Stimulated activated CD4-positive, alpha-beta T cell treated with anti-CD3 and anti-CD28 coated beads, Interleukin-15, amount 100 ng/mL, for 1 hour (primary cell): ENCODE results near the gene TBC1D25.

Source experiments
- DNase-seq, 2 donors: peaks; one replicate each; pipeline ENCODE4 v3.0.0-alpha.2; 2020; ENCODE audit warnings: low read depth in 1 of 2, low spot score in 1 of 2

TBC1D25 gene

DNA sequence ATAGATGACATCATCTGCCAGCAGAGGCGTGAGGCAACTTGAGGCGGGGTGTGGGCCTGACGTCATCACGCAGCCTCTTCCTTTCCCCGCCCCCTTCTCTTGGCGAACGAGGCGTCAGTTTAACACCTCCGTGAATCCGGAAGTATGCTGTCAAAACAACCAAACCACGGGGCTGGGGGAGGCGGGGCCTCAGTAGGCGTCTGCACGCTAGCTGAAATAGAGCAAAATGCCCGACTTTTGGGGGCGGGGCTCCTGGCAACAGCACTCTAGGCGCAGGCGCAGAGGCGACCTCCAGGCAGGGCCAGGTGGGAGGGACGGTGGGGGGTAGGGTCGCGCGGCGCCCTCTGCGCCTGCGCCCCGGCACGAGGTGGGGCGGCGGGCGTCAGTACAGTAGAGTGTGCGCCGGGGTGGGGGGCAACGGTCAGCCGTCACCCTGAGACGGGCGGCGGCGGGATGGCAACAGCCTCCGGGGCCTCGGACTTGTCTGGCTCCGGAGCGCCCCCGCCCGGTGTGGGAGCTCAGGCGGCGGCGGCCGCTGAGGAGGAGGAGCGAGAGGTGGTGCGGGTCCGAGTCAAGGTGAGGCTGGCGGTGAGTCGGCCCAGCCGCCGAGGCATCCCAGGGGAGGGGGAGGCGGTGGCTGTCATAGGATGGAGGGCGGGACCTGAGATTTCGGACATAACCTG lies at the start of gene TBC1D25:
TBC1D25 (plus strand) TSS at position 370 of the 683 bp plus-strand sequence; CDS start at position 454, 84 bp downstream.
- peak; percentile 90 to 91 for DNase-seq

- no peak for DNase-seq
Measured at GRCh38 chrX:48489892-48490291, 49.6 kb upstream of the TBC1D25 start.

DNA sequence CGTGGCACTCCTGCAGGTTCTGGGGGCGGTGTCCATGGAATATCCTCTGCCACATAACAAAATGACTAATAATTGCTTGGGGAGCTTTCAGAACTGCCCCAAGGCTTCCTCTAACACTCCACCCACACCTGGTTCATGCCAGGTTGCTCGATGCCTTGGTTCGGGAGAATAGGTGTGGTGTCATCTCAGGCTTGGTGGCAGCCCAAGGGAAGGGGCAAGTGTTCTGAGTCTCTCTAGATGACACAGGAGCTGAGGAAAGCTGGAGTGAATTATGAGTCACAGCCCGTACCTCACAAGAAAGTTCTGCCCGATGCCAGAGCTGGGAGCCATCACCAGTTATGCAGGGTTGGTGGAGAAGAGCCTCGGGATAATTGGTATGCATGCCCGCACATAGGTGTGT lies 48.9 kb upstream of the TBC1D25 start:
- no peak for DNase-seq

DNA sequence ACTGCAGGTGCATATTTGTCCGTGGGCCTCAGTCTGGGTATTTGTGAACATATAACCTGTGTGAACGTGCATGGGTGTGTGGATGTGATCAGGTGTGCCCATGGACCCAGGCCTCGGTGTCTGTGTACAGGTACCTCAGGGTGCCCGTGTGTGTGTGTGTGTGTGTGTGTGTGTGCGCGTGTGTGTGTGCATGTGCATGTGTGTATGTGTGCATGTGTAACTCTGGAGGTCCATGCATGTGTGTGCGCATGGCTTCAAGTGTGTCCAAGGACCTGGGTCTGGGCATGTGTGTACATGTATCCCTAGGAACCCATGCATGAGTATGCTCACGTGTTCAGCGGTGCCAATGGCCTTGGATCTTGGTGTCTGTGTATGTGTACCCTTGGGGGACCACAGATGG lies 47.7 kb upstream of the TBC1D25 start:
- no peak for DNase-seq

DNA sequence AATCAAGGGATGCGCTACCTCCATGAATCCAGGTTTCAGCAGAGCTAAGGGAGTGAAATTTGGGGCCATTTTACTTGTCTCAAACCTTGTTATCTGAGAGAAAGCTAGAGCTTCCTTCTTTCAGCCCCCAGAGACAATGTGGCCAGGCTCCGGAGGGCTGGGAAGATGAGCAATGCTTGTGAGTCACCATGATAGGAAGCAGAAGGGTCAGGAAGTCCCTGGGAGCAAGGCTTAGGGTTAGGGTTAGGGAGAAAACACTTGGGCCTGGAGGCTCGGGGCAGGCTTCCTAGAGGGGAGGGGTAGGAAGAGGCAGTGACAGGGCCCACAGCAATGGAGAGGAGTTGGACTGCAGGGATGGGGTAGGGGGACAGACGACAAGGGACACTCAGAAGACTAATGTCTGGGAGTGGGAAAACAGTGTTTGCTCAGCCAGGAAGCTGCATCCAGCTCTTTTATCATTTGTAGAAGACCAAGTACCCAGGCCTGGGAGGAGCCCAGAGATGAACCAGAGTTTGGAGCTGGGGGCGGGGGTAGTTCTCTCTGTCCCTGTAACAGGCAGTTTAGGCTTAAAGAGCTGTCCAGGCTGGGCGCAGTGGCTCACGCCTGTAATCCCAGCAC lies 47.1 kb upstream of the TBC1D25 start:
- DNase-seq: no peak

DNA sequence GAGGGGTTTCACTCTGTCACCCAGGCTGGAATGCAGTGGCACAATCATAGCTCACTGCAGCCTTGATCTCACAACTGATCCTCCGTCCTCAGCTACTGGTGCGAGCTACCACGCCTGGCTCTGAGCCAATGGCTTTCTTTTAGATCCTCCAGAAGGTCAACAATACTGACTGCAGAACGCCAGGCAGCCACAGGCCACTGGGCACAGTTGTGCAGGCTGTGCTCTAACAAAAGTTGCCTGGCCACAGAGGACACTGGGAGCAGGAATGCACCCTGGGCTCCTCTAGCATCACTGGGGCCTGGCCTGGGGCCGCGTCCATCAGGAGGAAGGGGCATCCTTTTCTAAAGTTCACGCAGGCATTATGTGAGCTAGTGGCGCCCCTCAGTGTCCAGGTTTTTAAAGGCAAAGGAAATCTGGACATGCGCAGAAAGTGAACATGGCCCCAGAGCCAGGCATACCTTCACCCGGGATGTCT lies 45.6 kb upstream of the TBC1D25 start:
- DNase-seq: no peak

- no peak for DNase-seq
Measured at GRCh38 chrX:48496660-48497059, 42.9 kb upstream of the TBC1D25 start.

GRCh38 chrX:48497871-48498270 lies 41.6 kb upstream of the TBC1D25 start:
- DNase-seq: no peak

GRCh38 chrX:48498374-48498809 lies 41.1 kb upstream of the TBC1D25 start:
- no peak for DNase-seq

DNA sequence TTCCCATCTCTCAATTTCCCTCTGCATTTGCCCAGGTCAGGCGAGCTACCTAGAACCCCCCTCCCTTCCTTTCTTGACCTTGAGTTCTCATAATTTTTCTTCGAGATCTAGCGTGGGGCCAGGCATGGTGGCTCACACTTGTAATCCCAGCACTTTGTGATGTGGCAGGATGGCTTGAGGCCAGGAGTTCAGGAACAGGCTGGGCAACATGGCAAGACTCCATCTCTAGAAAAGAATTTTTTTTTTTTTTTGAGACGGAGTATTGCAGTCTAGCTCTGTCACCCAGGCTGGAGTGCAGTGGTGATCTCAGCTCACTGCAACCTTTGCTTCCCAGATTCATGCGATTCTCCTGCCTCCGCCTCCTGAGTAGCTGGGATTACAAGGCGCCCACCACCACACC lies 35.3 kb upstream of the TBC1D25 start:
- no peak for DNase-seq

DNA sequence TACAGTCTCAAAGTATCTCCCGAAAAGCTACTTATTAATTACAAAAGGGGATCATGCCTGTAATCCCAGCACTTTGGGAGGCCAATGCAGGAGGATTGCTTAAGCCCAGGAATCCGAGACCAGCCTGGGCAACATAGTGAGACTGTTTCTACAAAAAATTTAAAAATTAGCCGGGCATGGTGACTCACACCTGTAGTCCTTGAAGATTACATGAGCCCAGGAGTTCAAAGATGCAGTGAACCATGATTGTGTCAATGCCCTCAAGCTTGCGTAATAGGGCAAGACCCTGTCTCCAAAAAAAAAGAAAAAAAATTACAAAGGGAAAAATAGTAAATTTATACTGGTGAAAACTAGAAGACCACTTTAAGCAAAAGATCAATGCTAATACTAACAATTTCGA lies 34.0 kb upstream of the TBC1D25 start:
- DNase-seq: no peak

DNA sequence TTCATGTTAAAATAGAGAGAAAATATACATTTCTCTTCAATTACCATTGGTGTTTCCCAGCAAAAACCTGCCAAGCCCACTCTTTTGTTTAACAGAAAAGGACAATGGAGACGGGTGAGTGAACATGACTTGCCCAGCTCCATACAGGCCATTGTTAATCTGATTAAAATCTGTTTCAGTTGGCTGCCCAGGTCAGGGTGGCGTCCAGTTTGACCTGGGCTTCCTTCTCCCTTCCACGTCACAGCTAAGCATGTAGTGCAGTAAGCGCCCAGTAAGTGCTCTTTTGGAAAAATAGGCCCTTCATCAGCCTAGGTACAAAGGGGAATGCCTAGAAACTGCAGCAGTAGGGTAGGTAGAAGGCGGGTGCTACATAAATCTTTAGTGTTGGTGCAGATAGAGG lies 32.3 kb upstream of the TBC1D25 start:
- DNase-seq: no peak

DNA sequence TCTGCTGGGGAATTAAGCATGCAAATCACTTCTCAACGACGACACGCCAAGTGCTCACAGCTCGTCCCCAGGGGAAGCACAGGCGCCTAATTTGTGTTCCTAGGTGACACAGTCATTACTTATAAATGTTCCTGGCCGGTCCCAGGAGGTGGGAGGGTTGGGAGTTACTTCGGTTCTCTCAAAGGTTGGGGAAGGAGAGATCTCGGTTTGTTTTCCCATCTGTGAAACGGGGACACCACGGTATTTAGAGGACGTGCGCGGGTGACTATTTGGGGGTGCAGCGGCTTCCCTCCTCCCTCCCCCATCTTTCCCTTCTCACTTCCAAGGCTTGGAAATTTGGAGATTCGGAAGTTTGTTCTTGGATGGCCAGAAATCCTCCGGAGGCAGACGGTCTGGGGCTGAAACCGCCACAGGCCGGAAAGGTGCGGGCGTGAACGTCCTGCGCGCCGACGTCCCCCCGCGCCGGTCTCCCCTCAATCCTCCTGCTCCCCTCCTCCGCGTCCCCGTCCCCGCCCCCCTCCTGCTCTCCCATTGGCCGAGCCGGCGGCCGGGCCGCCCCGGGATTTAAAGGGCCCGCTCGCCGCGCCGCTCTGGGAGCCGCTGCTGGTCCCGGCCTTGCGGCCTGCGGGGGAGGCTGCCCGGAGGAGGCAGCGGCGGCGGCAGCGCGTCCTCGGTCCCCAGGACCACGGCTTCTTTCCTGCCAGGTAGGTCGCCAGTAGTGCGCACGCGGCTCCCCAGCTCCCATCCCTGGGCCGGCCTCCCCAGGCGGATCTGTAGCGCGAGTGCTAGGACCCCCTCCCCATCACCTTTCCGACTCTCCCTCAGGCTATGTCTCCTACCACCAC lies 30.9 kb upstream of the TBC1D25 start, which contains the start of gene PORCN:
PORCN (plus strand) TSS at position 593 of the 845 bp plus-strand sequence. CDS start 829 bp downstream, outside the sequence.
- peak; percentile 54 to 70 for DNase-seq

DNA sequence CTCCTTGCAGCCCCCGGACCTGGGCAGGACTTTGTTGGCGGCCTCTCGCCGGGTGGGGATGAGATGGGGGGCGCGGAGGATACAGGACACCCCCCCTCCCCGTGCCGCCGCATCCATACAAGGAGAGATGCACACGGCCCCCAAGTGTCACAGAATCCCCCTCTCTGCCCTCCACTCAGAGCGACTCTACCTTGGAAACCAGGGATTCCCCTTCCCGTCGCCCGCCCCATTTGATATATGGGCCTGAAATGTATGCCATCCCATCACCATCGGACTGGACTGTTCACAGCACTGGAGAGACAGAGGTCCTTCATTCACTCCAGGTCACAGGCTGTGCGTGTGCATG lies 30.3 kb upstream of the TBC1D25 start:
- no peak for DNase-seq

- no peak for DNase-seq
Measured at GRCh38 chrX:48509619-48510018, 29.9 kb upstream of the TBC1D25 start.

- DNase-seq: no peak
Measured at GRCh38 chrX:48511560-48511959, 28.0 kb upstream of the TBC1D25 start.

GRCh38 chrX:48512371-48512935 lies 27.1 kb upstream of the TBC1D25 start:
- DNase-seq: no peak

DNA sequence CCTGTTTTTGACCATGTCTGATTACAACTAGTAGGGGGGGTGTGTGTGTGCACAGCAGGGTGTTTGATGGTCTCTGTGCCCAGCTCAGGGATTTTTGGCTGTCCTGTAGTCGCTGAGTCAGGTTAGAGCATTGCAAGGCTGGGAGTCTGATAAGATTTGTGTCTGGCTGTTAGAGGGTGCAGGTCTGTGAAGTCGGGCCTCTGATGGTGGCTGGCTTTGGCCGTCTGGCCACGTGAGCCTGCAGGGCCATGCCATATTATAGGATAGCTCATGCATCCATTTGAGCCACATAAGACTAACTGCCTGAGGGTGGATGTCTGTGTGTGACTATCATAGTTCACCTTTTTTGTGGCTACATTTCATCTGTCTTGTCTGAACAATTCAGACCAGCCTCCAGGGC lies 25.8 kb upstream of the TBC1D25 start:
- DNase-seq: no peak

DNA sequence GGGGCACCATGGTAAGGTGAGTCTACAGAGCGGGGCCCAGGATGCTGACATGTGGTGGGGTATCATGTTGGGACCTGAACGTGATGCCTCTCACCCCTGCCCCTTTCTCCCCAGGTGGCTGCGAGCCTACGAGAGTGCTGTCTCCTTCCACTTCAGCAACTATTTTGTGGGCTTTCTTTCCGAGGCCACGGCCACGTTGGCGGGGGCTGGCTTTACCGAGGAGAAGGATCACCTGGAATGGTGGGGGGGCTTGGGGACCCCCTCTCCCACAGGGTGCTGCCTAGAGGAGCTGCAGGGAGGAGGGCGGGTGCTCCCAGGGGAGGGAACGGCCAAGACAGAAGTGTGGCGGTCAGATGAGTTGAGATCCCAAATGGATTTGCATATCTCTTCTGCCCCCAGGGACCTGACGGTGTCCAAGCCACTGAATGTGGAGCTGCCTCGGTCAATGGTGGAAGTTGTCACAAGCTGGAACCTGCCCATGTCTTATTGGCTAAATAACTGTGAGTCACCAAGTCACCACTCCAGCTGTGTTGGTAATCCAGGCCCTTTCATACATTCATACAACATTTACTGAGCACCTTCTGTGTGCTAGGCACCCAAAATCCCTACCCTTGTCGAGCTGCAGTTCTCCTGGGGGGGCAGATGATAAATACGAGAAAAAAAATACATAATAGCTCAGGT lies 25.2 kb upstream of the TBC1D25 start:
- no peak for DNase-seq

DNA sequence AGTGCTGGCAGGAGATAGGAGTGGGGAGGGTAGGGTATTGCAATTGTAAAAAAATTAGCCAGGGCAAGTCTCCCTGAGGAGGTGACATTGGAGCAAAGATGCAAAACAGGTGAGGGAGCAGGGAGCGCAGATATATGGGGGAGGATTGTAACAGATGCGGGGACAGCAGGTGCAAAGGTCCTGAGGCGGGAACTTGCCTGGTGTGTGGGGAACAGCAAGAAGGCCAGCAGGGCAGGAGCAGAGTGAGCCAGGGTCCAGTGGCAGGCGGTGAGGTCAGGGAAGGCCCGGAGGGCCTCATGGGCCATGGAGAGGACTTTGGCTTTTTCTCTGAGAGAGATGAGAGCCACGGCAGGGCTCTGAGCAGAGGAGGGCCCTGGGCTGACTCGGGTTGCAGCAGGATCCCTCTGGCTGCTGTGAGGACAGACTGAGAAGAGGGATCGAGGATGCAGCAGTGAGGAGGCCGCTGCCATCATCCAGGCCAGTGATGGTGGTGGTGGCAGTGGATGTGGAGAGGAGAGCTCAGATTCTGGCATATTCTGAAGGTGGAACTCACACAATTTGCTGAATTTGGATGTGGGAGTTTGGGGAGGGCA lies 24.6 kb upstream of the TBC1D25 start:
- DNase-seq: no peak

- DNase-seq: no peak
Measured at GRCh38 chrX:48515842-48516241, 23.7 kb upstream of the TBC1D25 start.
